ENCODE data around the gene THUMPD3.

The THUMPD3 gene

GRCh38 chr3:9361691-9362388 is 1.0 kb upstream of the THUMPD3 start:
- no peak for DNase-seq

- DNase-seq, result no peak
These were observed 6.7 kb downstream of the THUMPD3 start for GRCh38 chr3:9369508-9369907.

- DNase-seq, result no peak
These were observed 10.6 kb downstream of the THUMPD3 start for GRCh38 chr3:9373465-9373864.

GRCh38 chr3:9377981-9378380 is 15.1 kb downstream of the THUMPD3 start:
- DNase-seq, result no peak

GRCh38 chr3:9379327-9379726 is 16.5 kb downstream of the THUMPD3 start:
- no peak for DNase-seq

- DNase-seq, result no peak
These were observed 17.2 kb downstream of the THUMPD3 start for GRCh38 chr3:9380014-9380413.

- no peak for DNase-seq
These were observed 21.4 kb downstream of the THUMPD3 start for GRCh38 chr3:9384141-9384828.

GRCh38 chr3:9385187-9386077 is 22.6 kb downstream of the THUMPD3 start:
- no peak for DNase-seq

- no peak for DNase-seq
These were observed 23.2 kb downstream of the THUMPD3 start for GRCh38 chr3:9386078-9386459.

GRCh38 chr3:9386501-9387321 is 23.9 kb downstream of the THUMPD3 start:
- no peak for DNase-seq

GRCh38 chr3:9387322-9387655 is 24.4 kb downstream of the THUMPD3 start:
- DNase-seq, result no peak

- no peak for DNase-seq
These were observed 25.3 kb downstream of the THUMPD3 start for GRCh38 chr3:9388142-9388541.

- DNase-seq, result no peak
These were observed 25.9 kb downstream of the THUMPD3 start for GRCh38 chr3:9388562-9389272.

GRCh38 chr3:9390265-9390888 is 27.5 kb downstream of the THUMPD3 start:
- no peak for DNase-seq

- DNase-seq, result no peak
These were observed 29.2 kb downstream of the THUMPD3 start for GRCh38 chr3:9392041-9392440.

- peak; percentile 19 for DNase-seq
These were observed 32.9 kb downstream of the THUMPD3 start for GRCh38 chr3:9395570-9396300.

GRCh38 chr3:9396301-9396631 is 33.4 kb downstream of the THUMPD3 start:
- DNase-seq, result peak; percentile 87

- DNase-seq, result peak; percentile 98
These were observed 33.9 kb downstream of the THUMPD3 start for GRCh38 chr3:9396632-9397331.

GRCh38 chr3:9397332-9397905 is 34.6 kb downstream of the THUMPD3 start, which contains the start of gene SETD5:
Gene SETD5 (plus strand): TSS chr3:9397615. CDS start chr3:9428939, 31,324 bp downstream.
- peak; percentile 99 for DNase-seq
